ENCODE measurements around the gene THADA.

Gene THADA

DNA sequence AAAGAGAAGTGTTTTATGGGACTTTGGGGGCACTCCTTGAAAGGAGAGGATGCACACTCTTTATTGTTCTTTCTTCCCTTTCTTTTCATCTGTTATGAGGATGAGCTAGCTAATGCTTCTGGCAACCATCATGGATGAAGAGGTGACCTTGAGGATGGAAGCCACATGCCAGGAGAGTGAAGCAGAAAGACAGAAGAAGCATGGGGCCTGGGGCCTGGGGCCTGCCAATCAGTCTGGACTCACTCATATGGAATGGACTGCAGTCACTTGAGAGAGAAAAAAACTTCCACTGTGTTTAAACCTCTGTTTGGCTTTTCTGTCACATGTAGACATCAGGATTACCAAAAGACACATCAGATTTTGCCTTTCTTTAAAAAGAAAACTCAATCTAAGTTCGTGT is 333.6 kb downstream of the THADA start:
- Histone ChIP-seq H3K4me3 (ENCODE audit: low read depth in 1 of 2, low read length in 2 of 2) (no peak overlapping the region), H3K9me3 (ENCODE audit: insufficient read depth, low read length, severe bottlenecking) (no peaks in the 10 kb centered on the region), H4K20me1 (ENCODE audit: insufficient read depth, low read length) (no peaks in the 10 kb centered on the region), H3K79me2 (ENCODE audit: insufficient read depth, low read length) (no peaks in the 10 kb centered on the region), H3K4me2 (ENCODE audit: insufficient read depth, low read length) (no peak overlapping the region), H3K4me1 (ENCODE audit: insufficient read depth, low read length) (no peaks in the 10 kb centered on the region), H2AFZ (ENCODE audit: low read depth, low read length) (no peak overlapping the region), H3K9ac (ENCODE audit: low read depth, low read length) (no peak overlapping the region), H3K27ac (ENCODE audit: low read length) (no peak overlapping the region), H3K27me3 (ENCODE audit: insufficient read depth, low read length, poor library complexity) (no peaks in the 10 kb centered on the region), H3K36me3 (ENCODE audit: insufficient read depth, low read length) (peaks cover 17% of the 10 kb centered on the region; the same call in 1 of the 2 replicates)
- TF ChIP-seq EZH2 (IDR thresholded peaks at IDR 0.05; ENCODE audit: borderline replicate concordance, low read depth, low read length, severe bottlenecking) = no peak
- TF ChIP-seq, protein P1, sequence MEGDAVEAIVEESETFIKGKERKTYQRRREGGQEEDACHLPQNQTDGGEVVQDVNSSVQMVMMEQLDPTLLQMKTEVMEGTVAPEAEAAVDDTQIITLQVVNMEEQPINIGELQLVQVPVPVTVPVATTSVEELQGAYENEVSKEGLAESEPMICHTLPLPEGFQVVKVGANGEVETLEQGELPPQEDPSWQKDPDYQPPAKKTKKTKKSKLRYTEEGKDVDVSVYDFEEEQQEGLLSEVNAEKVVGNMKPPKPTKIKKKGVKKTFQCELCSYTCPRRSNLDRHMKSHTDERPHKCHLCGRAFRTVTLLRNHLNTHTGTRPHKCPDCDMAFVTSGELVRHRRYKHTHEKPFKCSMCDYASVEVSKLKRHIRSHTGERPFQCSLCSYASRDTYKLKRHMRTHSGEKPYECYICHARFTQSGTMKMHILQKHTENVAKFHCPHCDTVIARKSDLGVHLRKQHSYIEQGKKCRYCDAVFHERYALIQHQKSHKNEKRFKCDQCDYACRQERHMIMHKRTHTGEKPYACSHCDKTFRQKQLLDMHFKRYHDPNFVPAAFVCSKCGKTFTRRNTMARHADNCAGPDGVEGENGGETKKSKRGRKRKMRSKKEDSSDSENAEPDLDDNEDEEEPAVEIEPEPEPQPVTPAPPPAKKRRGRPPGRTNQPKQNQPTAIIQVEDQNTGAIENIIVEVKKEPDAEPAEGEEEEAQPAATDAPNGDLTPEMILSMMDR (IDR thresholded peaks at IDR 0.05; ENCODE audit: borderline replicate concordance, extremely low read depth, low read length, poor library complexity, severe bottlenecking) = no peak
- DNase-seq = no peak
- no peak for ATAC-seq (ENCODE audit: insufficient read depth, low read depth)

DNA sequence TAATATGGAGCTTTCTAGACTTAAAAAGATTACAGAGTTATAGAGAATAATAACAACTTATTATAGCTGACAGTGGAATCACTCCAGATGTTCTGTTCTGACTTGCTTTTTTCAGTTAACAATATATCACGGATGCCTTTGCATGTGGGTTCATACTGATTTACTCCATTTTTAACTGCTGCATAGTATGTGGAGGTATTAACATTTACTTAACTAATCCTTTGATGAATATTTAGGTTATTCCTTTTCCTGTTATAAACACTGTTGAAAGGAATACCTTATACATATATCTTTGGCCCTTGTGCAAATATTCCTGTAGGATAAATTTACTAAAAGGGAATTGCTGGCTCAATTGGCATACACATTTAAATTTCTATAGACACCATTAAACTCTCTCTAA is 336.3 kb downstream of the THADA start:
- Histone ChIP-seq H4K20me1 (ENCODE audit: insufficient read depth, low read length) (no peaks in the 10 kb centered on the region), H3K9me3 (ENCODE audit: insufficient read depth, low read length, severe bottlenecking) (no peaks in the 10 kb centered on the region), H3K9ac (ENCODE audit: low read depth, low read length) (no peak overlapping the region), H3K4me2 (ENCODE audit: insufficient read depth, low read length) (no peak overlapping the region), H3K27me3 (ENCODE audit: insufficient read depth, low read length, poor library complexity) (no peaks in the 10 kb centered on the region), H3K27ac (ENCODE audit: low read length) (no peak overlapping the region), H3K79me2 (ENCODE audit: insufficient read depth, low read length) (no peaks in the 10 kb centered on the region), H2AFZ (ENCODE audit: low read depth, low read length) (no peak overlapping the region), H3K36me3 (ENCODE audit: insufficient read depth, low read length) (peaks cover 28% of the 10 kb centered on the region; the same call in 1 of the 2 replicates), H3K4me3 (ENCODE audit: low read depth in 1 of 2, low read length in 2 of 2) (no peak overlapping the region), H3K4me1 (ENCODE audit: insufficient read depth, low read length) (no peaks in the 10 kb centered on the region)
- TF ChIP-seq, protein P1 (IDR thresholded peaks at IDR 0.05; ENCODE audit: borderline replicate concordance, extremely low read depth, low read length, poor library complexity, severe bottlenecking) = no peak
- no peak for TF ChIP-seq EZH2 (IDR thresholded peaks at IDR 0.05; ENCODE audit: borderline replicate concordance, low read depth, low read length, severe bottlenecking)
- DNase-seq = no peak
- no peak for ATAC-seq (ENCODE audit: insufficient read depth, low read depth)

DNA sequence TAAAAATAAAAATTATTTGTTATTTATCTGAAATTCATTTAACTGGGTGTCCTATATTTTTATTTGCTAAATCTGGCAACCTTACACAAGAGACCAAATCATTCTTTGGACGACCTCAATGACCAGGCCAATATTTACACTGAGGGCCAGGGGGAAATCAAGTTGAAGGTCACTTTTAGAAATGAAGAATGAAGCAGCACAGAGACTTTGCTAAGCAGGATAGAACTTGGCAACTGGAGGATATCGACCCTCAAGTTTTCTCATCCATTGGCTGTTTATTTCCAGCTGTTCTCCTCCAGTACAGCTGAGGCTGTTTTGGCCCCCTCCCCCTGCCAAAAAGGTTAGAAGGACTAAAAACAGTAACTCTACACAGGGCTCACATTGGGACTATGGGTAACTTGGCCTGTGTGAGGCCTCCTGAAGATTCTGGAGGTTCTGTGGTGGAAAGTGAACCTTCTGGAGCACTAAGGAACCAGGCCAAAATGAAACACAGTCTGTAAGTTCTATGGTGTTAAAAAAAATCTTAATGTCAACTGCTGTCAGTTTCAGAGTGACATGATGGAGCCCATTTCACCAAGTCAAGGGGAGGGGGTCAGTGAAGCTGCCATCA is 337.2 kb downstream of the THADA start:
- no peaks in the 10 kb centered on the region for H4K20me1 ChIP-seq (ENCODE audit: insufficient read depth, low read length)
- no peak overlapping the region for H3K4me2 ChIP-seq (ENCODE audit: insufficient read depth, low read length)
- no peaks in the 10 kb centered on the region for H3K79me2 ChIP-seq (ENCODE audit: insufficient read depth, low read length)
- ATAC-seq (ENCODE audit: insufficient read depth, low read depth) (no peak), DNase-seq (no peak)
- peaks cover 32% of the 10 kb centered on the region for H3K36me3 ChIP-seq (ENCODE audit: insufficient read depth, low read length)
- TF ChIP-seq, protein P1 (IDR thresholded peaks at IDR 0.05; ENCODE audit: borderline replicate concordance, extremely low read depth, low read length, poor library complexity, severe bottlenecking) = no peak
- no peak for TF ChIP-seq EZH2 (IDR thresholded peaks at IDR 0.05; ENCODE audit: borderline replicate concordance, low read depth, low read length, severe bottlenecking)
- no peaks in the 10 kb centered on the region for H3K9me3 ChIP-seq (ENCODE audit: insufficient read depth, low read length, severe bottlenecking)
- H3K9ac ChIP-seq (ENCODE audit: low read depth, low read length) = no peak overlapping the region
- no peak overlapping the region for H3K27ac ChIP-seq (ENCODE audit: low read length)
- H3K4me1 ChIP-seq (ENCODE audit: insufficient read depth, low read length) = no peaks in the 10 kb centered on the region
- H3K4me3 ChIP-seq (ENCODE audit: low read depth in 1 of 2, low read length in 2 of 2) = no peak overlapping the region
- no peaks in the 10 kb centered on the region for H3K27me3 ChIP-seq (ENCODE audit: insufficient read depth, low read length, poor library complexity)
- no peak overlapping the region for H2AFZ ChIP-seq (ENCODE audit: low read depth, low read length)
